ENCODE measurements around the gene PI3. TPM values are rescaled to one million over a fixed set of nuclear protein-coding genes. Genes with fewer than 3 reads are reported as not detected.

The PI3 gene
- total RNA-seq, 1 experiment from 2014 or later, result 3.7 TPM

DNA sequence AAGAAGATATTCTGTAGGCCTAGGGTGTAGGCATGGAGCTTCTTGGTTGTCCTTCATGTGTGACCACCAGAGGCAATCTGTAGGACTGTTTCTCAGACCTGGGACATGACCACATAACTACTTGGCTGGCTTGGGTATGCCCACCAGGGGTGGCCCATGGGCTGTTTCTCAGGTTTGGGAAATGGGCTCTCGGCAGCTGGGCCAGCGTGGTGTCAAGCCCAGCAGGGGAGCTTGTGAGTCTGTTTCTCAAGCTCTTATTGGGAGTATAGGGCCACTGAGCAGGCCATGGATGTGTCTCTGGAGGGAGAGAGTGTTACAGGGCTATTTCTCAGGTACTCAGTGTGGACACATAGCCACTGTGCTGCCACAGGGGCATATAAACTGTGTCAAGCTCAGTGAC, 43.9 kb downstream of the PI3 start:
- H3K9me3 ChIP-seq, result no peaks in the 10 kb centered on the region
- no peak for DNase-seq
- 0 out of 2 replicates have a peak, but pooled peaks cover 6% of the 10 kb centered on the region for H3K4me1 ChIP-seq
- CTCF ChIA-PET, result interaction anchor here (0.6 kb wide), 1 partner anchor 11 kb away, joined by 4 read pairs; no protein-coding TSS in a partner anchor
- Mint-ChIP-seq H3K4me1 (ENCODE audit: low read depth, unreplicated experiment) (no peaks in the 10 kb centered on the region), H3K27me3 (ENCODE audit: insufficient read depth, unreplicated experiment) (peaks cover 35% of the 10 kb centered on the region), H3K9me3 (ENCODE audit: unreplicated experiment) (no peaks in the 10 kb centered on the region), H3K4me3 (ENCODE audit: unreplicated experiment) (no peak overlapping the region), H3K36me3 (ENCODE audit: insufficient read depth, unreplicated experiment) (no peaks in the 10 kb centered on the region), H3K27ac (ENCODE audit: unreplicated experiment) (no peak overlapping the region)
- POLR2A ChIA-PET, result no interaction called here
- BruUV-seq (replicated peaks), result no TSS peak
- no peaks in the 10 kb centered on the region for H3K36me3 ChIP-seq (ENCODE audit: control insufficient read depth, insufficient read depth, low read length)
- TF ChIP-seq, protein P1, sequence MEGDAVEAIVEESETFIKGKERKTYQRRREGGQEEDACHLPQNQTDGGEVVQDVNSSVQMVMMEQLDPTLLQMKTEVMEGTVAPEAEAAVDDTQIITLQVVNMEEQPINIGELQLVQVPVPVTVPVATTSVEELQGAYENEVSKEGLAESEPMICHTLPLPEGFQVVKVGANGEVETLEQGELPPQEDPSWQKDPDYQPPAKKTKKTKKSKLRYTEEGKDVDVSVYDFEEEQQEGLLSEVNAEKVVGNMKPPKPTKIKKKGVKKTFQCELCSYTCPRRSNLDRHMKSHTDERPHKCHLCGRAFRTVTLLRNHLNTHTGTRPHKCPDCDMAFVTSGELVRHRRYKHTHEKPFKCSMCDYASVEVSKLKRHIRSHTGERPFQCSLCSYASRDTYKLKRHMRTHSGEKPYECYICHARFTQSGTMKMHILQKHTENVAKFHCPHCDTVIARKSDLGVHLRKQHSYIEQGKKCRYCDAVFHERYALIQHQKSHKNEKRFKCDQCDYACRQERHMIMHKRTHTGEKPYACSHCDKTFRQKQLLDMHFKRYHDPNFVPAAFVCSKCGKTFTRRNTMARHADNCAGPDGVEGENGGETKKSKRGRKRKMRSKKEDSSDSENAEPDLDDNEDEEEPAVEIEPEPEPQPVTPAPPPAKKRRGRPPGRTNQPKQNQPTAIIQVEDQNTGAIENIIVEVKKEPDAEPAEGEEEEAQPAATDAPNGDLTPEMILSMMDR (IDR thresholded peaks at IDR 0.05; ENCODE audit: insufficient read depth in 1 of 2, low read depth in 1 of 2, low read length in 1 of 2, severe bottlenecking in 1 of 2, unreplicated experiment in 1 of 2), result no peak
- no peaks in the 10 kb centered on the region; the same call in 1 of the 2 replicates for H3K27me3 ChIP-seq (replicated peaks; ENCODE audit: control insufficient read depth, insufficient read depth, low read length)
- intact Hi-C loops (cut with micrococcal nuclease; ENCODE audit: unreplicated experiment), result no loop called here
- no peak overlapping the region for H3K4me3 ChIP-seq (ENCODE audit: low read depth, low read length)

GRCh38 chr20:45221076-45221475, 46.4 kb downstream of the PI3 start, which contains the start of gene SEMG2:
Gene SEMG2, plus strand, starts transcription at chr20:45221373. Its CDS starts 17 bp downstream, at chr20:45221390.
- Histone ChIP-seq H3K4me1 (0 out of 2 replicates have a peak, but pooled peaks cover 6% of the 10 kb centered on the region), H3K4me3 (ENCODE audit: low read depth, low read length) (no peak within 1 kb of the TSS), H3K9me3 (no peaks in the 10 kb centered on the region), H3K27me3 (replicated peaks; ENCODE audit: control insufficient read depth, insufficient read depth, low read length) (no peaks in the 10 kb centered on the region; the same call in 1 of the 2 replicates), H3K36me3 (ENCODE audit: control insufficient read depth, insufficient read depth, low read length) (no peaks in the 10 kb centered on the region)
- TF ChIP-seq, protein P1 (IDR thresholded peaks at IDR 0.05; ENCODE audit: insufficient read depth in 1 of 2, low read depth in 1 of 2, low read length in 1 of 2, severe bottlenecking in 1 of 2, unreplicated experiment in 1 of 2), result no peak
- H3K9me3 Mint-ChIP-seq (ENCODE audit: unreplicated experiment), result no peaks in the 10 kb centered on the region
- POLR2A ChIA-PET, result no interaction called here
- intact Hi-C loops (cut with micrococcal nuclease; ENCODE audit: unreplicated experiment), result no loop called here
- CTCF ChIA-PET, result interaction anchor here (1.0 kb wide), 1 partner anchor 109 kb away, joined by 3 read pairs; no protein-coding TSS in a partner anchor
- no peak for DNase-seq
- no peak within 1 kb of the TSS for H3K4me3 Mint-ChIP-seq (ENCODE audit: unreplicated experiment)
- no peak within 1 kb of the TSS for H3K27ac Mint-ChIP-seq (ENCODE audit: unreplicated experiment)
- peaks cover 29% of the 10 kb centered on the region for H3K27me3 Mint-ChIP-seq (ENCODE audit: insufficient read depth, unreplicated experiment)
- no TSS peak for BruUV-seq (replicated peaks)
- no peaks in the 10 kb centered on the region for H3K4me1 Mint-ChIP-seq (ENCODE audit: low read depth, unreplicated experiment)
- H3K36me3 Mint-ChIP-seq (ENCODE audit: insufficient read depth, unreplicated experiment), result no peaks in the 10 kb centered on the region

GRCh38 chr20:45223136-45223535, 48.4 kb downstream of the PI3 start:
- ChIA-PET CTCF (no interaction called here), POLR2A (no interaction called here)
- Mint-ChIP-seq H3K4me3 (ENCODE audit: unreplicated experiment) (no peak overlapping the region), H3K36me3 (ENCODE audit: insufficient read depth, unreplicated experiment) (no peaks in the 10 kb centered on the region), H3K27ac (ENCODE audit: unreplicated experiment) (no peak overlapping the region), H3K27me3 (ENCODE audit: insufficient read depth, unreplicated experiment) (peaks cover 28% of the 10 kb centered on the region), H3K9me3 (ENCODE audit: unreplicated experiment) (no peaks in the 10 kb centered on the region), H3K4me1 (ENCODE audit: low read depth, unreplicated experiment) (no peaks in the 10 kb centered on the region)
- H3K4me1 ChIP-seq, result 0 out of 2 replicates have a peak, but pooled peaks cover 6% of the 10 kb centered on the region
- H3K27me3 ChIP-seq (replicated peaks; ENCODE audit: control insufficient read depth, insufficient read depth, low read length), result no peaks in the 10 kb centered on the region; the same call in 1 of the 2 replicates
- H3K9me3 ChIP-seq, result no peaks in the 10 kb centered on the region
- TF ChIP-seq, protein P1 (IDR thresholded peaks at IDR 0.05; ENCODE audit: insufficient read depth in 1 of 2, low read depth in 1 of 2, low read length in 1 of 2, severe bottlenecking in 1 of 2, unreplicated experiment in 1 of 2), result no peak
- no peaks in the 10 kb centered on the region for H3K36me3 ChIP-seq (ENCODE audit: control insufficient read depth, insufficient read depth, low read length)
- no peak overlapping the region for H3K4me3 ChIP-seq (ENCODE audit: low read depth, low read length)
- DNase-seq, result no peak
- intact Hi-C loops (cut with micrococcal nuclease; ENCODE audit: unreplicated experiment), result no loop called here
- BruUV-seq (replicated peaks), result no TSS peak

Other genes with a start within 250 kb of the PI3 start
- 131 and 139 TPM in 2 replicates for gene TOMM34, start 214.5 kb upstream of the PI3 start, total RNA-seq (2022)
- 68.3 and 74.7 TPM in 2 replicates for gene STK4, start 208.4 kb upstream of the PI3 start, total RNA-seq (2022)
- gene KCNS1, start 73.8 kb upstream of the PI3 start, total RNA-seq (2022), result 0.09 TPM in 1 of 2 replicates, not detected in the other
- gene WFDC5, start 59.7 kb upstream of the PI3 start, total RNA-seq (2022), result not detected in 2 replicates
- not detected in 2 replicates for gene WFDC12, start 50.4 kb upstream of the PI3 start, total RNA-seq (2022)
- gene SEMG1, start 32.1 kb downstream of the PI3 start, total RNA-seq (2022), result not detected in 2 replicates
- gene SEMG2, start 46.5 kb downstream of the PI3 start, total RNA-seq (2022), result not detected in 2 replicates
- gene SLPI, start 79.7 kb downstream of the PI3 start, total RNA-seq (2022), result 3.0 TPM in 2 replicates
- not detected in 2 replicates for gene RBPJL, start 131.9 kb downstream of the PI3 start, total RNA-seq (2022)
- gene MATN4, start 133.4 kb downstream of the PI3 start, total RNA-seq (2022), result not detected in 2 replicates
- gene SDC4, start 173.5 kb downstream of the PI3 start, total RNA-seq (2022), result 227 and 242 TPM in 2 replicates
- gene SYS1, start 188.3 kb downstream of the PI3 start, total RNA-seq (2022), result 62.1 and 67.1 TPM in 2 replicates
- gene TP53TG5, start 203.4 kb downstream of the PI3 start, total RNA-seq (2022), result not detected in 2 replicates
- gene DBNDD2, start 233.4 kb downstream of the PI3 start, total RNA-seq (2022), result 71.0 and 74.3 TPM in 2 replicates
- gene PIGT, start 241.2 kb downstream of the PI3 start, total RNA-seq (2022), result 239 and 259 TPM in 2 replicates